PFSK-1 (cell line): Measurements from ENCODE around the gene CSNK1G1.

Experiments used
- FOXP2 ChIP-seq: optimal IDR thresholded peaks from 2 replicates; pipeline ENCODE3; 2011; ENCODE audit warnings: borderline replicate concordance, control low read depth, inconsistent platforms; ENCODE audit not compliant: insufficient read depth; ENCODE audit errors: extremely low read length, extremely low read depth
- POLR2AphosphoS5 ChIP-seq: IDR thresholded peaks from 2 replicates; pipeline ENCODE4 v1.6.1; 2012; ENCODE audit warnings: low read depth, mild to moderate bottlenecking, control low read depth, low read length, moderate library complexity
- REST ChIP-seq, 2 experiments: IDR thresholded peaks; 2 replicates each; pipeline versions ENCODE4 v1.6.1 to v1.8.0; 2011 to 2012; ENCODE audit warnings: low read depth in 2 of 2, low read length in 2 of 2, control low read depth in 1 of 2, inconsistent platforms in 1 of 2, mild to moderate bottlenecking in 1 of 2, moderate library complexity in 1 of 2; ENCODE audit not compliant: insufficient read depth in 1 of 2
- SIN3A ChIP-seq: IDR thresholded peaks from 2 replicates; pipeline ENCODE4 v1.6.1; 2012; ENCODE audit warnings: mild to moderate bottlenecking, low read length, moderate library complexity, borderline replicate concordance; ENCODE audit not compliant: insufficient read depth
- TAF1 ChIP-seq: IDR thresholded peaks from 2 replicates; pipeline ENCODE4 v1.6.1; 2012; ENCODE audit warnings: low read length, control low read depth, borderline replicate concordance; ENCODE audit not compliant: insufficient read depth

Gene CSNK1G1

GRCh38 chr15:64361259-64361658 lies 5.3 kb upstream of the CSNK1G1 start:
- no peak for TF ChIP-seq TAF1
- no peak for TF ChIP-seq SIN3A
- TF ChIP-seq POLR2AphosphoS5 = no peak
- no peak for TF ChIP-seq REST (IDR thresholded peaks at IDR 0.05; ENCODE audit: insufficient read depth in 1 of 2, low read depth in 2 of 2, low read length in 2 of 2)

- no peak for TF ChIP-seq REST (IDR thresholded peaks at IDR 0.05; ENCODE audit: insufficient read depth in 1 of 2, low read depth in 2 of 2, low read length in 2 of 2)
- no peak for TF ChIP-seq SIN3A
- TF ChIP-seq TAF1 = no peak
- TF ChIP-seq FOXP2 = no peak
- TF ChIP-seq POLR2AphosphoS5 = no peak
Observed at GRCh38 chr15:64356710-64357040, 702 bp upstream of the CSNK1G1 start.

GRCh38 chr15:64355348-64355943 lies 527 bp downstream of the CSNK1G1 start:
- TF ChIP-seq TAF1 (no peak), POLR2AphosphoS5 (no peak), SIN3A (no peak), FOXP2 (no peak), REST (IDR thresholded peaks at IDR 0.05; ENCODE audit: insufficient read depth in 1 of 2, low read depth in 2 of 2, low read length in 2 of 2) (no peak)

GRCh38 chr15:64354688-64355344 lies 1.2 kb downstream of the CSNK1G1 start:
- TF ChIP-seq REST (IDR thresholded peaks at IDR 0.05; ENCODE audit: insufficient read depth in 1 of 2, low read depth in 2 of 2, low read length in 2 of 2) (no peak), POLR2AphosphoS5 (no peak), TAF1 (no peak), SIN3A (no peak)
